GM12865 (cell line): ENCODE measurements around the gene SLAMF6.

ENCODE experiments used
- DNase-seq: peaks from one replicate; pipeline ENCODE4 v3.0.0; 2010; ENCODE audit warnings: low read depth
- H3K4me3 ChIP-seq: 2 replicates; pipeline ENCODE4 v1.5.1; 2011; ENCODE audit warnings: mild to moderate bottlenecking, low read depth, low read length, control low read depth
- TF ChIP-seq, protein P1 (sequence below): IDR thresholded peaks from 2 replicates; pipeline ENCODE4 v1.5.1; 2011; ENCODE audit warnings: low read length, control low read depth, low read depth, inconsistent platforms; ENCODE audit not compliant: insufficient read depth; ENCODE audit errors: missing control alignments

SLAMF6 gene

DNA sequence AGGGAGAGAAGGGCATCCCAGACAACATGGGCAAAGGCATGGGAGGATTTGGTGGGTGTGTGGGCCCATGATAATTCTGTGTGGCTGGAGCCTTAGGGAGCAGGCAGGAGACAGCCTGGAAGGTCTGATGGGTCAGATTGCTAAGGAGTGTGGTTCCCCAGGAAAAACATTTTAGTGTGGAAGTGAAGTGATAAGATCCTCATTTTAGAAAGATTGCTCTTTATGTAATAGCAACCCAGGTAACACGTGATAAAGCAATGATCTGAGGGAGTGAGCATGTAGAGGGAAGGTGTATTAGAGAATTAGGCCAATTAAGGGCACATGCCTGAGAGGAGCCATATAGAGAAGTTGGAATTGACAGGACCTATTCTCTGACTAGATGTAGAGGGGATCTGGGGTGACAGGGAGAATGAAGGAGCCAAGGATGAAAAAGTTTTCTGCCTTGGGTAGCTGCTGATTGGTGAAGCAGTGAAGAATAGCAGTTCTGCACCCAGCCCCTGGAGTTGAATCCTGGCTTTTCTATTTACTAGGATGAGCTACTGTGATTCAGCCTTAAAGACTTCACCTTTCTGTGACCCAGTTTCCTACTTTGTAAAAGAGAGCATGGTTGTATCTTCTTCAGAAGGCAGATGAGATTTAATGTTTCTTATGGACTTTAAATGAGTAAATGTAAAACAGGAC is 18.7 kb upstream of the SLAMF6 start:
- no peak overlapping the region for H3K4me3 ChIP-seq
- TF ChIP-seq, protein P1, sequence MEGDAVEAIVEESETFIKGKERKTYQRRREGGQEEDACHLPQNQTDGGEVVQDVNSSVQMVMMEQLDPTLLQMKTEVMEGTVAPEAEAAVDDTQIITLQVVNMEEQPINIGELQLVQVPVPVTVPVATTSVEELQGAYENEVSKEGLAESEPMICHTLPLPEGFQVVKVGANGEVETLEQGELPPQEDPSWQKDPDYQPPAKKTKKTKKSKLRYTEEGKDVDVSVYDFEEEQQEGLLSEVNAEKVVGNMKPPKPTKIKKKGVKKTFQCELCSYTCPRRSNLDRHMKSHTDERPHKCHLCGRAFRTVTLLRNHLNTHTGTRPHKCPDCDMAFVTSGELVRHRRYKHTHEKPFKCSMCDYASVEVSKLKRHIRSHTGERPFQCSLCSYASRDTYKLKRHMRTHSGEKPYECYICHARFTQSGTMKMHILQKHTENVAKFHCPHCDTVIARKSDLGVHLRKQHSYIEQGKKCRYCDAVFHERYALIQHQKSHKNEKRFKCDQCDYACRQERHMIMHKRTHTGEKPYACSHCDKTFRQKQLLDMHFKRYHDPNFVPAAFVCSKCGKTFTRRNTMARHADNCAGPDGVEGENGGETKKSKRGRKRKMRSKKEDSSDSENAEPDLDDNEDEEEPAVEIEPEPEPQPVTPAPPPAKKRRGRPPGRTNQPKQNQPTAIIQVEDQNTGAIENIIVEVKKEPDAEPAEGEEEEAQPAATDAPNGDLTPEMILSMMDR, result no peak
- no peak for DNase-seq

DNA sequence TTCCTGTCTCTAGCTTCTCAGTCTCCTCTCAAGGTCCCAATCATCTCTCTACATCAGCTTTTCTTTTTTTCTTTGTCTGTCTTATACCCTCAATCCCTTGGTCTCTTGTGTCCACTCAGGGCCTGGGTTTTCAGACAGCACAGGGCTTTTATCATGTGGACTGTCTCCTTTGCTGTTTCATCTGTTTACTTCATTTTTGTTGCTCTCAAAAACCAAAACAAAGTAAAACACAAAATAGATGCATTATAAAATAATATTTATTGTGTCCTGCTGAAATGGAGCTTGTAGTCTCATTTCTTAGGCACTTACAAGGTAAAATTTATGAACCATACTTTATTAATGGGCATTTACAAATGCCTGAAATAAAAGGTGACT is 17.8 kb upstream of the SLAMF6 start:
- no peak for DNase-seq
- TF ChIP-seq, protein P1, result no peak
- H3K4me3 ChIP-seq, result peak overlapping the region; percentile 32

DNA sequence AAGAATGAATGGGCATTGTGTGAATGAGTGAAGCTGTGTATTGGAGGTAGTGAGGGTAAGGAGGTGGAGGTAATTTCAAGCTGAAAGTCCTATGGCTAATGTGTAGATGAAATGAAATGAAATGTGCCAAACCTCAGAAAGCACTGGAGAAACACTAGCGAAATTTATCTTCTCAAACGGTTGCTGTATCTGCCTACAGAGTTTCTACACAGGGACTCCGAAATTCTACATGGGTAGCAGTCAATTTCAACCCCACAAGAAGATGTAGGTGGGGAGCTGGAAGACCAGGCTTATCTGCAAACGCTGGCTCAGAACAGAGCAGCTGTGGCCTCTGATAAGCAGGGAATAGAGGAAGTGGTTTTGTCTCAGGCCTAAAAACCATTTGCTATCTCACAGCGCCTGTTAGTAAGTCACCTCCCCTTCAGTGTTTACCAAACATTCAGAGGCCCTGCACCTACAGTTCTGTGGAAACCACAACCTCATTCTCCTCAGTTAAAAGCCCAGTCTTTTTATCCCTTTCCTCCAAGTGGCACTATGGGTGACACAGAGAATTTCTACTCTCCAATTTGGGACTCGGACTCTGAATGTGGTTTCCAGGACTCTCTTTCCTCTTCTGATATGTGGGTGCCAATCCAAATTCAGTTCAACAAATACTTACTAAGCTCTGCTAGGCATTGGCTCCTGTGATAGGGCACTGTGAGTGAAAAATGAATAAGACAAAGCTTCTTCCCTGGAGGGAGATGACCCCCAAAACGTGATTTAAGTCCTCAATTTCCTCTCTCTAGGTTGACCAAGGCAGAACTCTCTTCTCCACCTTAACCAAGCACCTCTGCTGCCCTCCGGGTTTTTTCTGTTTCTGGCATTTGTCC is 17.2 kb upstream of the SLAMF6 start:
- peak overlapping the region; percentile 32 for H3K4me3 ChIP-seq
- DNase-seq, result peak; percentile 93
- TF ChIP-seq, protein P1, result no peak

DNA sequence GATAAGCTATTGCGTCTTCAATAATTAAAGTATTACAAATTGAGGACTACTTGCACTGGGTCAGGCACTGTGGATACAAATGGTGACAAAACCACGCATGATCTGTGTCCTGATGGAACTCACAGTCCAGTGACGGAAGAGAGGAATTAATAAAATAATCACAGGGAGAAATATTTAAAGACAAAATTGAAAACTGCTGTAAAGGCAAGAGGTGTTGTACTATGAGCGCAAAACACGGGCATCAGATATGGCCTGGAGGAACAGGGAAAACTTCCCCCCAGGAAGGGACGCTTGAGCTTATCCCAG is 16.6 kb upstream of the SLAMF6 start:
- H3K4me3 ChIP-seq, result no peak overlapping the region; the same call in 1 of the 2 replicates
- TF ChIP-seq, protein P1, result no peak
- no peak for DNase-seq

DNA sequence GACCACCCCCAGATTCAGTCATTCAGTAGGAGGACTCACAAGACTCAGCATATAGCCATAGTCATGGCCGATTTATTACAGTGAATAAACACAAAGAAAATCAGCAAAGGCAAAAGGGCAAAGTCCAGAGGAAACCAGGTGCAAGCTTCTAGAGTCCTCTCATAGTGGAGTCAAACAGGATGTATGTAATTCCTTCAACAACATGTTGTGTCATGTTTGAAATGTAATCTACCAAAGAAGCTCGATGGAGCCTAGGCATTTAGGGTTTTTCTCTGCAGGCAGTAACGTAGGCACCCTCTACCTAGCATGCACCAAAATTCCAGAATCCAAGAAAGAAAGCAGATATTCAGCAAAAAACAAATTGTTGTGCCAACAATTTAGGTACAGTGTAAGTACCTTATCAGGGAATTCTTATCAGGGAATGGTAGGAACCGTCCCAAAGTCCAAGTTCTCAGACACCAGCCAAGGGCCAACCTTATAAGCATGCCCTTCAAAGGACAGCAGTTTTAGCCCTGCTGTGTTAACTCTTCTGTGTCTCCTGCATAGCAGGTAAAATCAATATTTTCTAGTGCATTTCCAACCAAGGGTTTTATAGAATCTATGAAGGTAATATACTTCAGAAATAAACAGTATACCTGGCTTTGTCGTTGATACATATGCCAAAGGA is 16.1 kb upstream of the SLAMF6 start:
- TF ChIP-seq, protein P1, result no peak
- DNase-seq, result no peak
- H3K4me3 ChIP-seq, result no peak overlapping the region

DNA sequence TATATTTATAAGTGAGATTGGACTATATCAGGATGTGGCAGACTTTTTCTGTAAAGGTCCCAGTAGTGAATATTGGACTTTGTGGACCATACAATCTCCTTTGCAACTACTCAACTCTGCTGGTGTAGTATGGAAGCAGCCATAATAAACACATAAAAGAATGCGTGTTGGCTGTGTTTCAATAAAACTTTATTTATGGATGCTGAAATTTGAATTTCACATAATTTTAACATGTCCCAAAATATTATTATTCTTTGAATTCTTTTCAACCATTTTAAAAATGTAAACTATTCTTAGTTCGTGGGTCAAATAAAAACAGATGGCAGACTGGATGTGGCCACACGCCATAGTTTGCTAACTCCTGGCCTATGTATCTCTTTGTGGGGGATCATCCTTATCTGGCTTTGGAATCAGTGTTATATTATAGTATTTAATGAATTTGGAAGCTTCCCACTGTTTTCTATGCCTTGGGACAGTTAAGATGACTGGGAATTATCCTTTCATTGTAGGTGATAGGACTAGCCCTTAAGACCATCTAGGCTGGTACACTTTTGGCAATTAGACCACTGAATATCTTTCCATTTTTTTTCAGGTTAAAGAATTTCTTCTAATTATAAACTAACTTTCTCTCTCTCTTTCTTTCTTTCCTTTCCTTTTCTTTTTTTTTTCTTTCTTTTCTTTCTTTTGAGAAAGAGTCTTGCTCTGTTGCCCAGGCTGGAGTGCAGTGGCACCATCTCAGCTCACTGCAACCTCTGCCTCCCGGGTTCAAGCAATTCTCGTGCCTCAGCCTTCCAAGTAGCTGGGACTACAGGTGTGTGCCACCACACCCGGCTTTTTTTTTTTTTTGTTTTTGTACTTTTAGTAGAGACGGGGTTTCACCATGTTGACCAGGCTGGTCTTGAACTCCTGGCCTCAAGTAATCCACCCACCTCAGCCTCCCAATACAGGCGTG is 14.9 kb upstream of the SLAMF6 start:
- TF ChIP-seq, protein P1, result no peak
- H3K4me3 ChIP-seq, result no peak overlapping the region
- no peak for DNase-seq
